ENCODE data around the gene INTS11. TPM values are rescaled to one million over a fixed set of nuclear protein-coding genes. Genes with fewer than 3 reads are reported as not detected.
A peak's percentile ranks its signal among the peaks of the same experiment; 100 is the strongest.

The INTS11 gene
- total and polyA plus RNA-seq, 2 of the 8 experiments (the other 6 are each of a cell fraction or from before 2014, with no cell fraction given), result 113 to 243 TPM

GRCh38 chr1:1371746-1372711 lies 47.6 kb upstream of the INTS11 start (continued):
- TF ChIP-seq SIN3A (conservative IDR thresholded peaks at IDR 0.05 in 1 of 2, IDR thresholded peaks at IDR 0.05 in 1 of 2; ENCODE audit: low read depth in 1 of 2, low read length in 2 of 2), result peak; percentile 57 to 74; a peak in 1 of 4 replicates
- TF ChIP-seq NRF1 (IDR thresholded peaks at IDR 0.05; ENCODE audit: low read depth, low read length), result no peak
- peak; percentile 87 to 91 (median 90) for TF ChIP-seq CTCF (IDR thresholded peaks at IDR 0.05; ENCODE audit: control extremely low read depth in 1 of 3, insufficient read depth in 1 of 3, low read depth in 1 of 3, low read length in 3 of 3)
- TF ChIP-seq POLR2AphosphoS5 (IDR thresholded peaks at IDR 0.05; ENCODE audit: low read depth, low read length), result peak; percentile 13; the same call in 1 of the 2 replicates
- no peak for TF ChIP-seq KDM4A (IDR thresholded peaks at IDR 0.05; ENCODE audit: low read depth, low read length, severe bottlenecking)
- TF ChIP-seq CREB1 (IDR thresholded peaks at IDR 0.05), result no peak
- no peak for TF ChIP-seq ATF2 (IDR thresholded peaks at IDR 0.05; ENCODE audit: low read length)
- TF ChIP-seq GABPA (IDR thresholded peaks at IDR 0.05; ENCODE audit: borderline replicate concordance, insufficient read depth, low read length), result peak; percentile 80; the same call in 1 of the 2 replicates
- no peak for TF ChIP-seq SP1 (IDR thresholded peaks at IDR 0.05; ENCODE audit: low read depth, low read length)
- TF ChIP-seq BRCA1 (IDR thresholded peaks at IDR 0.05; ENCODE audit: low read depth, low read length), result no peak

All from H1 (cell line).